Ovary (tissue), 9 donors: ENCODE results near the gene PPP1R3F. TPM values are rescaled to one million over a fixed set of nuclear protein-coding genes. Genes with fewer than 3 reads are reported as not detected.

Source experiments
- DNase-seq, 5 donors: peaks; one replicate each; pipeline ENCODE4 v3.0.0-alpha.2; 2019 to 2020
- H3K27ac ChIP-seq, 2 donors: fragments of 200-600 bp; one replicate each; pipeline versions ENCODE4 v1.5.1 to v1.8.0; 2019 to 2022
- H3K27me3 ChIP-seq: fragments of 200-600 bp; one replicate; pipeline ENCODE4 v1.8.0; 2022
- H3K36me3 ChIP-seq: fragments of 200-600 bp; sonication (generic); one replicate; pipeline ENCODE4 v1.5.1; 2019
- H3K4me1 ChIP-seq: one replicate; pipeline ENCODE4 v1.8.1; 2013; ENCODE audit warnings: mild to moderate bottlenecking, moderate library complexity; ENCODE audit not compliant: insufficient read depth
- H3K4me3 ChIP-seq: fragments of 200-600 bp; sonication (generic); one replicate; pipeline ENCODE4 v1.5.1; 2017
- H3K9me3 ChIP-seq, 2 donors: fragments of 200-600 bp in 1 of 2; sonication (generic) in 1 of 2; one replicate each; pipeline versions ENCODE4 v1.5.1 to v1.8.1; 2013 to 2019; ENCODE audit warnings: mild to moderate bottlenecking in 1 of 2, moderate library complexity in 1 of 2
- CTCF ChIP-seq, 3 donors: fragments of 450-650 bp in 2 of 3; fragments of 200-600 bp in 1 of 3; IDR thresholded peaks; one replicate each; pipeline versions ENCODE4 v1.5.1 to v1.8.0; 2016 to 2022; ENCODE audit warnings: antibody characterized with exemption in 3 of 3, mild to moderate bottlenecking in 1 of 3
- EP300 ChIP-seq: sonication (generic); formaldehyde crosslinking; IDR thresholded peaks from one replicate; pipeline ENCODE4 v1.6.1; 2017; ENCODE audit warnings: antibody characterized with exemption
- POLR2A ChIP-seq: fragments of 450-650 bp; IDR thresholded peaks from one replicate; pipeline ENCODE4 v1.6.1; 2017; ENCODE audit warnings: antibody characterized with exemption, mild to moderate bottlenecking, moderate library complexity
- WGBS, 3 donors: extraction: QIAGEN DNeasy Blood & Tissue Kit in 1 of 3; methylation state at CpG; one replicate each; pipeline versions ENCODE4 v1.1.5 to v1.1.7; 2013 to 2017; 5-methylcytosine and 5-hydroxymethylcytosine counted together
- intact Hi-C, 4 donors: fragments of 100-400 bp; cut with DNase I; formaldehyde crosslinking; loops; one replicate each; pipeline versions ENCODE4 v1.11.0 to v1.15.1; 2022 to 2023
- polyA plus RNA-seq, 2 donors: library from polyadenylated mRNA; stranded (reverse); fragments of 200-250 nt in 1 of 2; fragments of 350-450 nt in 1 of 2; fragmentation: Illumina TruSeq in 1 of 2; extraction: RNeasy Lipid Tissue Mini Kit (QIAGEN cat#74804) in 1 of 2; gene quantifications; one replicate each; pipeline ENCODE4 v1.2.3, GENCODE V29; 2013 to 2014
- total RNA-seq, 7 donors: library from RNA; depleted of rRNA in 2 of 7; stranded (reverse); fragments of >200 nt in 2 of 7; fragmentation: NEBNext Ultra II Directional in 3 of 7; extraction: Animal tissue kit (Norgen Biotek cat#: 25700) in 3 of 7; gene quantifications; one replicate each; pipeline versions ENCODE4 v1.1.0 to v1.2.4, GENCODE V29; 2016 to 2023
- donor health status: DM: no; HTN: no; CAD: no; lungs with moderate emphysema.
- donor health status: DM: no; HTN: no; CAD: no.
- donor health status: Bipolar disorder and iron deficiency.
- donor health status: DM: yes; HTN: yes; CAD: no.
- donor health status: DM: no; HTN: no; CAD: no.
- donor health status: DM: yes; HTN: yes; CAD: no.

The PPP1R3F gene
- total and polyA plus RNA-seq, 9 donors, result 1.7 to 16.1 (median 12.3) TPM

- no peak overlapping the region for H3K27ac ChIP-seq
- DNase-seq, result no peak
- no peak overlapping the region for H3K4me3 ChIP-seq
- TF ChIP-seq CTCF (IDR thresholded peaks at IDR 0.05), result no peak
- TF ChIP-seq POLR2A, result no peak
- TF ChIP-seq EP300, result no peak
- no peaks in the 10 kb centered on the region for H3K9me3 ChIP-seq
- WGBS, 3 donors, result 66 to 67% (median 67%) methylated on average over 10 of the region's 10 CpGs
- intact Hi-C loops, result no loop called here
- H3K36me3 ChIP-seq, result no peaks in the 10 kb centered on the region
- peaks cover 6% of the 10 kb centered on the region for H3K4me1 ChIP-seq
- H3K27me3 ChIP-seq, result no peaks in the 10 kb centered on the region
Observed at GRCh38 chrX:49266523-49267445, 2.8 kb upstream of the PPP1R3F start.

GRCh38 chrX:49268702-49269009 lies 937 bp upstream of the PPP1R3F start:
- intact Hi-C loops, result no loop called here
- WGBS, 3 donors, result 37 to 42% (median 39%) methylated on average over 4 of the region's 4 CpGs

GRCh38 chrX:49269010-49269766 lies 405 bp upstream of the PPP1R3F start:
- TF ChIP-seq POLR2A (peak; percentile 41), EP300 (no peak), CTCF (IDR thresholded peaks at IDR 0.05) (no peak)
- peak; percentile 95 to 98 (median 97) for DNase-seq
- Histone ChIP-seq H3K27me3 (no peaks in the 10 kb centered on the region), H3K27ac (peak overlapping the region; percentile 95 to 99), H3K4me3 (peak overlapping the region; percentile 43), H3K9me3 (no peaks in the 10 kb centered on the region), H3K36me3 (no peaks in the 10 kb centered on the region), H3K4me1 (peaks cover 6% of the 10 kb centered on the region)
- intact Hi-C loops, result no loop called here
- 42 to 51% (median 46%) methylated on average over 45 of the region's 45 CpGs for whole genome bisulfite sequencing, 3 donors

More at GRCh38 chrX:49268702-49269009, 937 bp upstream of the PPP1R3F start:
- H3K27ac ChIP-seq, result peak overlapping the region; percentile 81 to 95
- DNase-seq, result no peak
- peaks cover 6% of the 10 kb centered on the region for H3K4me1 ChIP-seq
- H3K36me3 ChIP-seq, result no peaks in the 10 kb centered on the region
- H3K4me3 ChIP-seq, result peak overlapping the region; percentile 27
- H3K9me3 ChIP-seq, result no peaks in the 10 kb centered on the region
- TF ChIP-seq CTCF (IDR thresholded peaks at IDR 0.05) (no peak), EP300 (no peak), POLR2A (no peak)
- no peaks in the 10 kb centered on the region for H3K27me3 ChIP-seq

- peak overlapping the region; percentile 53 for H3K4me3 ChIP-seq
- intact Hi-C loops, result no loop called here
- H3K4me1 ChIP-seq, result peaks cover 6% of the 10 kb centered on the region
- H3K27ac ChIP-seq, result peak overlapping the region; percentile 95 to 99
- no peaks in the 10 kb centered on the region for H3K27me3 ChIP-seq
- DNase-seq, result peak in 2 of 5 donors; percentile 46 to 51
- 56 to 77% (median 61%) methylated on average over 39 to 66 of the region's 66 CpGs for WGBS, 3 donors
- no peaks in the 10 kb centered on the region for H3K9me3 ChIP-seq
- no peak for TF ChIP-seq EP300
- TF ChIP-seq CTCF (IDR thresholded peaks at IDR 0.05), result no peak
- TF ChIP-seq POLR2A, result no peak
- H3K36me3 ChIP-seq, result no peaks in the 10 kb centered on the region
Observed at GRCh38 chrX:49270249-49270921, 792 bp downstream of the PPP1R3F start.
